T-cell (primary cell): ENCODE results near the gene MUC3A. TPM values are rescaled to one million over a fixed set of nuclear protein-coding genes. Genes with fewer than 3 reads are reported as not detected.

Experiments used
- ATAC-seq, 4 experiments: fragments of 200-7000 bp in 3 of 4; fragments of 150-1000 bp in 1 of 4; cut with Tn5 transposase; replicated peaks in 1 of 4; 1 replicate in 3 of 4; 2 replicates in 1 of 4; pipeline ENCODE4 v1.10.0; 2021; ENCODE audit warnings: moderate library complexity in 3 of 4, mild to moderate bottlenecking in 2 of 4, moderate number of reproducible peaks in 1 of 4
- CTCF ChIA-PET, 2 donors: fragments of 300-600 bp; sonication (Branson Sonifier 250); formaldehyde crosslinking; loops; one replicate each; lab custom pipeline; 2022; ENCODE audit warnings: antibody characterized with exemption in 2 of 2; lab: Charles Lee
- POLR2A ChIA-PET, 2 donors: fragments of 300-600 bp; sonication (Branson Sonifier 250); formaldehyde crosslinking; loops; one replicate each; lab custom pipeline; 2022; ENCODE audit warnings: antibody characterized with exemption in 2 of 2; lab: Charles Lee
- DNase-seq, 35 experiments: peaks; one replicate each; pipeline versions ENCODE4 v3.0.0 to v3.0.0-alpha.2; 2013 to 2023
- H3K27ac ChIP-seq: one replicate; pipeline ENCODE4 v1.5.1; 2013; ENCODE audit warnings: low read length
- H3K27me3 ChIP-seq, 2 experiments: replicated peaks in 1 of 2; 1 replicate in 1 of 2; 2 replicates in 1 of 2; pipeline versions ENCODE4 v1.6.1 to v1.7.0; 2013; ENCODE audit warnings: low read length in 1 of 2, mixed read lengths in 1 of 2; ENCODE audit not compliant: control insufficient read depth in 2 of 2, insufficient read depth in 2 of 2; ENCODE audit errors: extremely low read depth in 1 of 2
- H3K36me3 ChIP-seq, 2 donors: 1 replicate in 1 of 2; 2 replicates in 1 of 2; pipeline versions ENCODE4 v1.6.1 to v1.7.0; 2013; ENCODE audit warnings: low read length in 1 of 2; ENCODE audit not compliant: control insufficient read depth in 2 of 2, insufficient read depth in 1 of 2; ENCODE audit errors: extremely low read depth in 1 of 2
- H3K4me1 ChIP-seq, 2 experiments: 1 replicate in 1 of 2; 2 replicates in 1 of 2; pipeline versions ENCODE4 v1.6.1 to v1.7.0; 2013; ENCODE audit warnings: low read length in 2 of 2, mixed read lengths in 1 of 2; ENCODE audit not compliant: insufficient read depth in 2 of 2, control insufficient read depth in 1 of 2; ENCODE audit errors: extremely low read depth in 1 of 2
- H3K4me3 ChIP-seq, 2 donors: 1 replicate in 1 of 2; 2 replicates in 1 of 2; pipeline versions ENCODE4 v1.5.1 to v1.7.0; 2013; ENCODE audit warnings: mild to moderate bottlenecking in 2 of 2, low read length in 1 of 2, moderate library complexity in 1 of 2; ENCODE audit not compliant: control insufficient read depth in 1 of 2; ENCODE audit errors: extremely low read depth in 1 of 2
- H3K9me3 ChIP-seq: 2 replicates; pipeline ENCODE4 v1.7.0; 2013
- H3K27ac Mint-ChIP-seq, 2 donors: one replicate each; pipeline ENCODE4 v1.8.0; 2020 to 2021; ENCODE audit warnings: mild to moderate bottlenecking in 2 of 2, mixed read lengths in 2 of 2
- H3K27me3 Mint-ChIP-seq, 2 donors: one replicate each; pipeline ENCODE4 v1.8.0; 2021 to 2022; ENCODE audit warnings: mixed read lengths in 2 of 2
- H3K36me3 Mint-ChIP-seq: one replicate; pipeline ENCODE4 v1.8.0; 2021; ENCODE audit warnings: mixed read lengths
- H3K4me1 Mint-ChIP-seq, 3 donors: one replicate each; pipeline ENCODE4 v1.8.0; 2020 to 2022; ENCODE audit warnings: mixed read lengths in 3 of 3, mild to moderate bottlenecking in 1 of 3
- H3K4me3 Mint-ChIP-seq, 3 donors: one replicate each; pipeline ENCODE4 v1.8.0; 2020 to 2022; ENCODE audit warnings: mild to moderate bottlenecking in 3 of 3, mixed read lengths in 3 of 3, moderate library complexity in 3 of 3
- H3K9me3 Mint-ChIP-seq, 3 donors: one replicate each; pipeline ENCODE4 v1.8.0; 2020 to 2022; ENCODE audit warnings: mixed read lengths in 3 of 3
- WGBS: methylation state at CpG from one replicate; pipeline ENCODE4 v1.1.5; 2013; ENCODE audit warnings: missing lambda C conversion rate; ENCODE audit not compliant: insufficient coverage; 5-methylcytosine and 5-hydroxymethylcytosine counted together
- total RNA-seq, 35 experiments: library from RNA in 6 of 35; stranded (reverse) in 6 of 35; fragments of 120-200 nt in 1 of 35; gene quantifications; one replicate each; pipeline versions ENCODE4 v1.2.1 to v1.2.4 and lab custom pipeline; 2013 to 2026

The MUC3A gene
- total RNA-seq, 5 donors from 2014 or later (not counting 1 experiment from before 2014, with no cell fraction given), result 0.10 to 0.25 (median 0.18) TPM; not detected in 2

- no peaks in the 10 kb centered on the region for H3K9me3 Mint-ChIP-seq
- no peak overlapping the region for H3K4me3 Mint-ChIP-seq
- ChIA-PET CTCF (no interaction called here), POLR2A (no interaction called here)
- peaks cover 2 to 54% of the 10 kb centered on the region in 2 experiments for H3K27me3 ChIP-seq
- H3K27ac Mint-ChIP-seq, result no peak overlapping the region
- H3K27ac ChIP-seq, result no peak overlapping the region
- H3K36me3 Mint-ChIP-seq, result no peaks in the 10 kb centered on the region
- no peak overlapping the region for H3K4me3 ChIP-seq
- H3K4me1 ChIP-seq, result peaks cover 0 to 3% of the 10 kb centered on the region in 2 experiments
- peaks cover 20 to 30% of the 10 kb centered on the region in 2 donors for H3K27me3 Mint-ChIP-seq
- no peak for DNase-seq
- no peaks in the 10 kb centered on the region for H3K4me1 Mint-ChIP-seq
- no peaks in the 10 kb centered on the region for H3K9me3 ChIP-seq
- ATAC-seq, result no peak
- H3K36me3 ChIP-seq, result no peaks in the 10 kb centered on the region
- 40% methylated on average over 14 of the region's 15 CpGs for WGBS
These were observed 654 bp downstream of the MUC3A start for GRCh38 chr7:100949933-100950443.

- POLR2A ChIA-PET, result interaction anchor here in 1 of 2 donors (0.6 kb wide), 1 partner anchor 221 kb away, joined by 3 read pairs; no protein-coding TSS in a partner anchor
- Mint-ChIP-seq H3K4me1 (no peaks in the 10 kb centered on the region), H3K27ac (no peak overlapping the region), H3K36me3 (no peaks in the 10 kb centered on the region), H3K4me3 (no peak overlapping the region), H3K9me3 (no peaks in the 10 kb centered on the region), H3K27me3 (peaks cover 13 to 18% of the 10 kb centered on the region in 2 donors)
- Histone ChIP-seq H3K27ac (no peak overlapping the region), H3K9me3 (no peaks in the 10 kb centered on the region), H3K4me1 (peaks cover 0 to 3% of the 10 kb centered on the region in 2 experiments), H3K36me3 (no peaks in the 10 kb centered on the region), H3K4me3 (no peak overlapping the region), H3K27me3 (peaks cover 2 to 49% of the 10 kb centered on the region in 2 experiments)
- DNase-seq (no peak), ATAC-seq (no peak)
- CTCF ChIA-PET, result interaction anchor here in 1 of 2 donors (0.6 kb wide), 1 partner anchor 61 kb away, joined by 5 read pairs; the partner anchor contains the start of gene UFSP1
- 44% methylated on average over 3 of the region's 6 CpGs for WGBS
These were observed 1.8 kb downstream of the MUC3A start for GRCh38 chr7:100951172-100951571.

GRCh38 chr7:100951888-100952560 is 2.7 kb downstream of the MUC3A start:
- Mint-ChIP-seq H3K27ac (no peak overlapping the region), H3K9me3 (no peaks in the 10 kb centered on the region), H3K27me3 (peaks cover 10 to 14% of the 10 kb centered on the region in 2 donors), H3K4me3 (no peak overlapping the region), H3K4me1 (no peaks in the 10 kb centered on the region), H3K36me3 (no peaks in the 10 kb centered on the region)
- Histone ChIP-seq H3K9me3 (no peaks in the 10 kb centered on the region), H3K27me3 (peaks cover 2 to 43% of the 10 kb centered on the region in 2 experiments), H3K4me3 (no peak overlapping the region), H3K4me1 (peaks cover 0 to 3% of the 10 kb centered on the region in 2 experiments), H3K27ac (no peak overlapping the region), H3K36me3 (no peaks in the 10 kb centered on the region)
- ATAC-seq, result no peak
- POLR2A ChIA-PET, result no interaction called here
- 57% methylated on average over 15 of the region's 15 CpGs for WGBS
- CTCF ChIA-PET, result interaction anchor here in 1 of 2 donors (0.6 kb wide), 1 partner anchor 139 kb away, joined by 4 read pairs; no protein-coding TSS in a partner anchor
- no peak for DNase-seq

GRCh38 chr7:100952641-100953040 is 3.3 kb downstream of the MUC3A start:
- ATAC-seq, result no peak
- H3K4me3 Mint-ChIP-seq, result no peak overlapping the region
- H3K4me1 Mint-ChIP-seq, result no peaks in the 10 kb centered on the region
- H3K9me3 Mint-ChIP-seq, result no peaks in the 10 kb centered on the region
- DNase-seq, result no peak
- Histone ChIP-seq H3K4me1 (peaks cover 0 to 3% of the 10 kb centered on the region in 2 experiments), H3K27me3 (peaks cover 2 to 43% of the 10 kb centered on the region in 2 experiments), H3K9me3 (no peaks in the 10 kb centered on the region), H3K4me3 (no peak overlapping the region), H3K36me3 (no peaks in the 10 kb centered on the region), H3K27ac (no peak overlapping the region)
- H3K36me3 Mint-ChIP-seq, result no peaks in the 10 kb centered on the region
- WGBS, result 16% methylated on average over 2 of the region's 2 CpGs
- ChIA-PET CTCF (no interaction called here), POLR2A (no interaction called here)
- peaks cover 10 to 13% of the 10 kb centered on the region in 2 donors for H3K27me3 Mint-ChIP-seq
- no peak overlapping the region for H3K27ac Mint-ChIP-seq

GRCh38 chr7:100957832-100958421 is 8.6 kb downstream of the MUC3A start:
- Mint-ChIP-seq H3K9me3 (no peaks in the 10 kb centered on the region), H3K36me3 (no peaks in the 10 kb centered on the region), H3K27me3 (peaks cover 3 to 5% of the 10 kb centered on the region in 2 donors), H3K4me1 (no peaks in the 10 kb centered on the region), H3K27ac (no peak overlapping the region), H3K4me3 (no peak overlapping the region)
- no peak overlapping the region for H3K4me3 ChIP-seq
- peak in 1 of 35 experiments; percentile 30 for DNase-seq
- no peaks in the 10 kb centered on the region for H3K4me1 ChIP-seq
- ChIA-PET CTCF (interaction anchor here in 1 of 2 donors (0.5 to 0.7 kb wide), 3 partner anchors 10 to 365 kb away, joined by 3 read pairs; no protein-coding TSS in a partner anchor), POLR2A (no interaction called here)
- H3K36me3 ChIP-seq, result no peaks in the 10 kb centered on the region
- H3K9me3 ChIP-seq, result no peaks in the 10 kb centered on the region
- H3K27me3 ChIP-seq, result peaks cover under 1 to 36% of the 10 kb centered on the region in 2 experiments
- H3K27ac ChIP-seq, result no peak overlapping the region
- ATAC-seq, result no peak
- 46% methylated on average over 11 of the region's 12 CpGs for WGBS

- ChIA-PET POLR2A (interaction anchor here in 1 of 2 donors (0.6 kb wide), 1 partner anchor 65 kb away, joined by 4 read pairs; no protein-coding TSS in a partner anchor), CTCF (interaction anchor here in 1 of 2 donors (0.5 kb wide), 1 partner anchor 548 kb away, joined by 3 read pairs; no protein-coding TSS in a partner anchor)
- no peaks in the 10 kb centered on the region for H3K36me3 Mint-ChIP-seq
- H3K27ac Mint-ChIP-seq, result no peak overlapping the region
- no peak for DNase-seq
- Histone ChIP-seq H3K9me3 (no peaks in the 10 kb centered on the region), H3K27ac (no peak overlapping the region), H3K27me3 (peaks cover 6 to 55% of the 10 kb centered on the region in 2 experiments), H3K4me3 (no peak overlapping the region), H3K36me3 (no peaks in the 10 kb centered on the region), H3K4me1 (peaks cover 0 to 6% of the 10 kb centered on the region in 2 experiments)
- H3K9me3 Mint-ChIP-seq, result no peaks in the 10 kb centered on the region
- no peaks in the 10 kb centered on the region for H3K4me1 Mint-ChIP-seq
- WGBS, result 65% methylated on average over 2 of the region's 2 CpGs
- peaks cover 12 to 21% of the 10 kb centered on the region in 2 donors for H3K27me3 Mint-ChIP-seq
- no peak for ATAC-seq
- H3K4me3 Mint-ChIP-seq, result no peak overlapping the region
These were observed 10.6 kb downstream of the MUC3A start for GRCh38 chr7:100959894-100960293.
